ENCODE measurements around the gene MLXIPL. TPM values are rescaled to one million over a fixed set of nuclear protein-coding genes. Genes with fewer than 3 reads are reported as not detected.
A peak's percentile ranks its signal among the peaks of the same experiment; 100 is the strongest.
"Not testable (repeated sequence)": the region's sequence is repeated elsewhere in the genome, so short reads cannot be mapped to it uniquely, and the experiment has no call there.

The MLXIPL gene
- total RNA-seq, 2 donors from 2014 or later, result not detected

DNA sequence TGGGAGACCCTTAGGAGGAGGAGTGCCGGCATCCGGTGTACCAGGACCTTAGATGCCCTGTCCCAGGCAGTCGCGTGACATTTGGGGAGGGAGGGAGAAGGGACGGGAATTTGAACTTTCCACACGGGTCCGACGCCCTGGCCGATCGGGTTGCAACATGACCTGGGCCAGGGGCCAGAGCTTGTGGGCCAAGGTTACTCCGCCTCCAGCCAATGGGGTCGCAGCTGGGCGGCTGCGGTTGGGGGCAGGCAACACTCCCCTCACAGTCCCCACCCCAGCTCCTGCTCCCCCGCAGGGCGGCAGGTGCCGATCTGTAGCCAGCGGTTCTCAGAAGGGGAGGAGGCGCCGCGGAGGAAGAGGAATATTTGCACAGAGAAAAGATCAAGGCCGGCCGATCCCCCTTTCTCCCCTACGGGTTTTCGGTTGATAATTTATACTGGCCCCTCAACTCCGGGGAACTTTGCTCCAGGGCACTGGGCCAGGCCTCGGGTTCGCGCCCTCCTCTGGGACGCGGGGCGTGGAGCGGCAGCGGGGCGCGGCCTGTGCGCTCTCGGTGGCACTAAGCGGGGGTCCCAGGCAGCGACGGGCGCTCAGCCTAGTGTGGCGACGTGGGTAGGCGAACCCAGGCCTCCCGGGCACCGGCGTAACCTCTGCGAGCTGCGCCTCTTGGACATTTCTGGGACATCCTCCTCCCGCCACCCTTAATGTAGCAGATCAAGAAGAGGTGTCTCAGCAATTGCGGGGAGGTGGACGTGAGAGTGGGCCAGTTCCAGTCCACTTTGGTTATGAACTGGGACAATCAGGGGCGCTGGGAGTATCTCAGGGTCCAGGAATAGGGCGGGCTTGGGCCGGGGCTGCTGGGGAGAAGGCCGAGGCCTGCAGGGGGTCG, 1.2 kb downstream of the MLXIPL start:
- Mint-ChIP-seq H3K36me3 (no peaks in the 10 kb centered on the region), H3K27ac (no peak overlapping the region), H3K9me3 (no peaks in the 10 kb centered on the region)
- no peak for DNase-seq (ENCODE audit: low spot score in 2 of 2)
- no peak for ATAC-seq

DNA sequence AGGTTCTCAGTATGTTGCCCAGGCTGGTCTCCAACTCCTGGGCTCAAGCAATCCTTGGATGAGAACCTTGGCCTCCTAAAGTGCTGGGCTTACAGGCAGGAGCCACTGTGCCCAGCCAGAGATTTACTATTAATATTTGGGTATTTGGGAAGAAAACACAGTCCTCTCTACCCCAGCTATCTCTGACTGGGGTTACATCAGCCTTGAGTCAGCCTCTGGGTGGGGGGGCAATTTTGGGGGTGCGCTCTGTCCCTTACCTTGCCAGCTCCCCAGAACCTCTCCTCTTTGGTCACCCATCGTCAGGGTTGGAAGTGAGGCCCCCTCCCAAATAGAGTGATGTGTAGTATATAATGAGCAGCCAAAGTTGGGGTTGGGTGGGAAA, 1.8 kb downstream of the MLXIPL start:
- DNase-seq (ENCODE audit: low spot score in 2 of 2), result no peak
- ATAC-seq, result no peak
- Mint-ChIP-seq H3K27ac (no peak overlapping the region), H3K36me3 (no peaks in the 10 kb centered on the region), H3K9me3 (no peaks in the 10 kb centered on the region)

DNA sequence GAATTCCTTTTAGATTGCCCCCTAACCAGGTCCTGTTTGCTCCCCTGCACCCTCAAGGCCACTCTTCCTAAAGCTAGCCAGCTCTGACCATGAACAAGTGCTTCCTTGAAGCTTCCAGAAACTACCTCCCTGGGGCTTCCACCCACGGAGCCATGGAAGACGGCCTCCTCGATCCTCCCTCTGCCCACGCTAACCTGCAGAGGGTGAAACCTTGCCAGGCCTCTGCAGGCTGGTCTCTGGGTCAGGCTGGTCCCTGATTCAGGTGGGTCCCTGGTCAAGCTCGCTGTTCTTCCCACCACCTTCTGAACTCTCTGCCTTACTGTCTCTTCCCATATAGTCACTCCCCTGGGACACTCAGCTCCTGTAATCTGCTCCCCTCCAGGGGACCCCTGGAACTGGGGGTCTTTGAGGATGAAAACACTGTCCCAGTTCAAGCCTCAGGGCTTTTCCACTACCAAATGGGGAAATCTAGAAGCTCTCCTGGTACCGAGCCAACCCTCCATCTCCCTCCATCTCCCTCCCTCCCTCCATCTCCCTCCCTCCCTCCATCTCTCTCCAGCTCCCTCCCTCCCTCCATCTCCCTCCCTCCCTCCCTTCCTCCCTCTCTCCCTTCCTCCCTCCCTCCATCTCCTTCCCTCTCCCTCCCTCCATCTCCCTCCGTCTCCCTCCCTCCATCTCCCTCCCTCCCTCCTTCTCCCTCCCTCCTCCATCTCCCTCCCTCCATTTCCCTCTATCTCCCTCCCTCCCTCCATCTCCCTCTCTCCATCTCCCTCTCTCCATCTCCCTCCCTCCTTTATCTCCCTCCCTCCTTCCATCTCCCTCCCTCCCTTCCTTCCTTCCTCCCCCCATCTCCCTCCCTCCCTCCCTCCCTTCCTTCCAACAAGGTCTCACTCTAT, 2.9 kb downstream of the MLXIPL start:
- H3K27ac Mint-ChIP-seq, result no peak overlapping the region
- no peak for ATAC-seq

DNA sequence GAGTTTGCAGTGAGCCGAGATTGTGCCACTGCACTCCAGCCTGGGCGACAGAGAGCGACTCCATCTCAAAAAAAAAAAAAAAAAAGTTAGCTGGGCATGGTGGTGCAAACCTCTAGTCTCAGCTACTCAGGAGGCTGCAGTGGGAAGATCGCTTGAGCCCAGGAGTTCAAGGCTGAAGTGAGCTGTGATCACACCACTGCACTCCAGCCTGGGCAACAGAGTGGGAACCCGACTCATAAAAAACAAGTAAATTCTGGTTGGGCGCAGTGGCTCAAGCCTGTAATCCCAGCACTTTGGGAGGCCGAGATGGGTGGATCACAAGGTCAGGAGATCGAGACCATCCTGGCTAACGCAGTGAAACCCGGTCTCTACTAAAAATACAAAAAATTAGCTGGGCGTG, 4.9 kb downstream of the MLXIPL start:
- H3K9me3 Mint-ChIP-seq; H3K36me3 Mint-ChIP-seq; ATAC-seq; DNase-seq (ENCODE audit: low spot score in 2 of 2); H3K27ac Mint-ChIP-seq: not testable (repeated sequence)

More for the DNA sequence above, 2.9 kb downstream of the MLXIPL start:
- Mint-ChIP-seq H3K9me3 (no peaks in the 10 kb centered on the region), H3K36me3 (no peaks in the 10 kb centered on the region)
- DNase-seq (ENCODE audit: low spot score in 2 of 2), result no peak

DNA sequence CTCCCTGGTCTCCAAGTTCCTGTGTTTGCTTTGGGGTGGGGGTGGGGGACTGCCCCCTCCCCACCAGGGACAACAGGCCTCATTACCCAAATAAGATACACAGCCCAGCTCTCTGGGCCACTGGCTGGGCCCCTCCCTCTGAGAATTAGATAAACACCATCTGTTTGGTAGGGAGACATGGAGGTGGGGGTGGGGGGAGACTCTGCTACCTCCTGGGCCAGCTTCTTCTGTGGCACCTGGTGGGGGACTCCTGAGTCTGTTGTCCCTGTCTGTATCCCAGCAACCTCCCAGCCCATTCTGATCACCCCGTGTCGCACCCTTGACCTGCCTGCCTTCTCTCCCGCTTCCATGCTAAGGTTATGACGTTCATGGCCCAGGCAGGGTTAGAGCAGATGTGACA, 5.8 kb downstream of the MLXIPL start:
- H3K36me3 Mint-ChIP-seq, result no peaks in the 10 kb centered on the region
- ATAC-seq (no peak), DNase-seq (ENCODE audit: low spot score in 2 of 2) (no peak)
- H3K27ac Mint-ChIP-seq, result no peak overlapping the region
- H3K9me3 Mint-ChIP-seq, result no peaks in the 10 kb centered on the region

DNA sequence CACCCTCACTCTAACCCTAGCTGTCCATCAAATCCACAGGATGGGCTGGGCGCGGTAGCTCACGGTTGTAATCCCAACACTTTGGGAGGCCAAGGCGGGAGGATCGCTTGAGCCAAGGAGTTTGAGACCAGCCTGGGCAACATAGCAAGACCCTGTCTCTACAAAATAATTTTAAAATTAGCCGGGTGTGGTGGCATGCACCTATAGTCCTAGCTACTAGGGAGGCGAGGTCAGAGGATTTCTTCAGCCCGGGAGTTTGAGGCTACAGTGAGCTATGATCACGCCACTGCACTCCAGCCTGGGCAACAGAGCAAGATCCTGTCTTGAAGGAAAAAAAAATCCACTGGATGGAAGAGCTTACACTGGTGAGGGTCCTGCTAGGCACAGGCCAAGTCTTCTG, 6.8 kb downstream of the MLXIPL start:
- not testable (repeated sequence) for H3K36me3 Mint-ChIP-seq; H3K9me3 Mint-ChIP-seq; H3K27ac Mint-ChIP-seq; ATAC-seq; DNase-seq (ENCODE audit: low spot score in 2 of 2)

DNA sequence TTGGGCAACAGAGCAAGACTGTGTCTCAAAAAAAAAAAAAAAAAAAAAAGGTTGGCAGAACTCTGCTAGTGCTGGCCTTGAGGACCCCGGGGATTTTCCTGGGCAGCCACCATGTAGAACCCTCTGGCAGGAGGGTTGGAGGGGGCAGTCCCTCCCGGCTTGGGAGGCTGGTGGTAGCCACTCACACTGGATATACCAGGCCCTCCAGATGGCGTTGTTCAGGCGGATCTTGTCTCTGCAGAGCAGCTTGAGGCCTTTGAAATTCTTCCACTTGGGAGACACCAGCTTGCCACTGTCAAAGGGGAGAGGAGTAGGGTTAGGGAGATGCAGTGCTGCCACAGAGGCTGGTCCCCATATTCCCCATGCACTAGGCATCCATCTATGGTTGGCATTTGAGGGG, 8.4 kb downstream of the MLXIPL start:
- no peaks in the 10 kb centered on the region for H3K9me3 Mint-ChIP-seq
- ATAC-seq, result no peak
- no peak overlapping the region for H3K27ac Mint-ChIP-seq
- DNase-seq (ENCODE audit: low spot score in 2 of 2), result no peak
- no peaks in the 10 kb centered on the region for H3K36me3 Mint-ChIP-seq

DNA sequence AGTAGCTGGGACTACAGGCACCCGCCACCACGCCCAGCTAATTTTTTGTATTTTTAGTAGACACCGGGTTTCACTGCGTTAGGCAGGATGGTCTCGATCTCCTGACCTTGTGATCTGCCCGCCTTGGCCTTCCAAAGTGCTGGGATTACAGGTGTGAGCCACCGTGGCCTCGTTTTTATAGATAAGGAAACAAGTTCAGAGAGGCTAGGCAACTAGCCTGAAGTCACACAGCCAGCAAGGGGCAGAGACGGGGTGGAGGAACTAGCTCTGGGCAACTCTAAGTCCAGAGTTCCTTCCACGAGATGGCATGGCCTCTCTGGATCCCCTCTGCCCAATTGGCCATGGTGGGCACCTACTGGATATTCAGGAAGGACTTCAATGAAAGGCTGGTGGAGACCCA, 9.4 kb downstream of the MLXIPL start:
- not testable (repeated sequence) for H3K27ac Mint-ChIP-seq

DNA sequence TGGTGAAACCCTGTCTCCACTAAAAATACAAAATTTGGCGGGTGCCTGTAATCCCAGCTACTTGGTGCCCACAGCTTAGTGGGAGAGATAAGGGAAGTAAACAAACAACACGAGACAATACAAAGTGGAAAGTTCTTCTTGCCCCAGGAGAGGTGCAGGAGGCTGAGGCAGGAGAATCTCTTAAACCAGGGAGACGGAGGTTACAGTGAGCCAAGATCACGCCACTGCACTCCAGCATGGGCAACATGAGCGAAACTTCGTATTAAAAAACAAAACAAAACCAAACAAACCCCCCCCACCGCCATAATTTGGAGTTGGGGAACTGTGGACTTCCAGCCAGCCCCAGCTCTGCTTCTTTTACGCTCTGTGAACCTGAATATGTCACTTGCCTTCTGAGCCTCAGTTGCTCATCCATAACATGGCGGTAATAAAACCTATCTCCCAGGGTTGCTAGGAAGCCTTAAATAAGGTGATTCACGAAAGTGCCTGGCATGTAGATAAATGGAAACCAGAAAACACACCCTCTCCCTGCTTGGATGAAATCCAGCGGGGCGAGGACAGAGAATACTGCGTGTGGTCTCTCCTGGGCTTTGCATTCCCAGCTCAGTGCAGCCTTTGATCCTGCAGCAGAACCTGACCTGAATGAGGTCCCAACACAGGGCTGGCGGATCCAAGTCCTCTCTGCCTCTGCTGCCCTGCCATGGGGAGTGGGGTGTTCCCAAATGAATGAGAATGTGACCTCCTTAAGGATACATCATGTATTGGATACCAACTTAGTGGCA, 10.2 kb downstream of the MLXIPL start:
- DNase-seq (ENCODE audit: low spot score in 2 of 2) (no peak), ATAC-seq (no peak)
- no peaks in the 10 kb centered on the region for H3K9me3 Mint-ChIP-seq
- no peak overlapping the region for H3K27ac Mint-ChIP-seq
- no peaks in the 10 kb centered on the region for H3K36me3 Mint-ChIP-seq

More for the DNA sequence above, 9.4 kb downstream of the MLXIPL start:
- not testable (repeated sequence) for H3K9me3 Mint-ChIP-seq; DNase-seq (ENCODE audit: low spot score in 2 of 2); H3K36me3 Mint-ChIP-seq; ATAC-seq

DNA sequence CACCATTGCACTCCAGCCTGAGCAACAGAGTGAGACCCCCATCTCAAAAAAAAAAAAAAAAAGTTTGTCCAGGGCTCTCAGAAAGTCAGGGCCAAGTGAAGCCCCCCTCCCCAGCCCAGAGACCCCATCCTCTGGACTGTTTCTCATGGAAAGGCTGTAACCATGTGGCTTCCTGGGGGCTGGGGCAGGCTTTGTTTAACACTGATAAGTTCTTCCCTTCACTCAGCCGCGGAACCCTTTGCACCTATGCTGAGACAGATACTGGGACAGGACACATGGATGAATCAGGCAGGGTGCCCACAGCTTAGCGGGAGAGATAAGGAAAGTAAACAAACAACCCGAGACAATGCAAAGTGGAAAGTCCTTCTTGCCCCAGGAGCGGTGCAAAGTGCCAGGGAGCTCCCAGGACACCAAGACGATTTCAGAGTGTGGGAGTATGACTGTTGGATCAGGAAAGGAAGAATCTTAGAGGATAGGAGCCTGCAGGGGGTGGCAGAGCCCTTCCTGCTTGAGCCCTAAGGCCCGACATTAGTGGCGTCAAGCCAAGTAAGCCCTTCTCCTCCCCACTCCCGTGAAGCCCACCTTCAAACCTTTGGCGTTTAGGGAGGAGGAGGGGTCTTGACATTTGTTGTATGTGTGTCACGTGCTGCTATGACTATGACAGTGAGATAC, 11.6 kb downstream of the MLXIPL start:
- Mint-ChIP-seq H3K27ac (no peak overlapping the region), H3K9me3 (no peaks in the 10 kb centered on the region), H3K36me3 (no peaks in the 10 kb centered on the region)
- ATAC-seq, result no peak
- no peak for DNase-seq (ENCODE audit: low spot score in 2 of 2)

DNA sequence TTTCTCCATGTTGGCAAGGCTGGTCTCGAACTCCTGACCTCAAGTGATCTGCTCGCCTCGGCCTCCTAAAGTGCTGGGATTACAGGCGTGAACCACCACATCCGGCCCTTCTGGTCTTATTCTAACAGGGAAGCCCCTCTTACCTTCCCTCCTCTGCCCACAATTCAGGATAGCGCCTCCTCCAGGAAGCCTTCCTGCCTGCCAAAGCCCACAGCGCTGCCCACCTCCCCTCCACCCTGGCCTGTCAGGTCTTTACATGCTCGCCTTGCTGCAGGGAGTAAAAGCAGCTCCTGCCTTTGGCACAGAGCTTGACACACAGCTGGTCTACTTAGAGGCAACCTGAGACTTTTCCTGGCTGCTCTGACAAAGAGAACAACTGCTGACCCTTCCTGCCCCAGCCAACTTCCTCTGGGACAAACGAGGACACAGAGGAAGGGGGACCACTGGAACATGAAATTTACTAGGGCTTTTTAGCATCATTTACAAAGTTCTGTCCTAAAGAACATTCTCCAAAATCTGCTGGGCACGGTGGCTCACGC, 13.2 kb downstream of the MLXIPL start:
- no peak overlapping the region for H3K27ac Mint-ChIP-seq
- no peaks in the 10 kb centered on the region for H3K36me3 Mint-ChIP-seq
- no peaks in the 10 kb centered on the region for H3K9me3 Mint-ChIP-seq
- ATAC-seq, result no peak
- DNase-seq (ENCODE audit: low spot score in 2 of 2), result no peak

DNA sequence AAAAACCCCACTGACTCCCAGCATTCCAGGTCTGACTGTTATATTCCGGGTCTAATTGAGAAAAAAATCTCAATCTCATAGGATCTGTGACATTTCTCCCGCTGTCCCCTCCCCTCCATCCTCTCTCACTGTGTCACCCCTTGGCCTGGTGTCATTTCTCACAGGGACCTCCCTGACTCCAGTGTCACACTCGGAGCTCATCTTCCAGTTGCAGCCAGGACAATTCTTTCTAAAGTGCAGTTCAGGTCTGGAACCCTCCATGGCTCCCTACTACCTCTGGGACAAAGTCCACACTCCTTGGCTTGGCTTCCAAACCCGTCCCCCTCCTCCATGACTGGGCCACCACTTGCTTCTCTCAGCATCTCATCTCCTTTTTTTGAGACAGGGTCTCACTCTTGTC, 14.2 kb downstream of the MLXIPL start:
- ATAC-seq (no peak), DNase-seq (ENCODE audit: low spot score in 2 of 2) (no peak)
- H3K27ac Mint-ChIP-seq, result no peak overlapping the region
- H3K9me3 Mint-ChIP-seq, result no peaks in the 10 kb centered on the region
- H3K36me3 Mint-ChIP-seq, result no peaks in the 10 kb centered on the region

DNA sequence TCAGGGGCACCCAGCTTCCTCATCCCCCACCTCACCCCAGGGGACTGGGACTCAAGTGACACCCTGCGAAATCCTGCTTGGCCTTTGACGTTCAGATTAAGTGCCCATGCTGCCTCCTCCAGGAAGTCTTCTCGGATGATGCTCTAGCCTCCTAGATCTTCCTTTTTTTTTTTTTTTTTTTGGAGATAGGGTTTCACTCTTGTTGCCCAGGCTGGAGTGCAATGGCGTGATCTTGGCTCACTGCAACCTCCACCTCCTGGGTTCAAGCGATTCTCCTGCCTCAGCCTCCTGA, 16.7 kb downstream of the MLXIPL start:
- H3K27ac Mint-ChIP-seq; H3K9me3 Mint-ChIP-seq; H3K36me3 Mint-ChIP-seq; DNase-seq (ENCODE audit: low spot score in 2 of 2): not testable (repeated sequence)
- peak in 1 of 2 donors; percentile 19 for ATAC-seq

DNA sequence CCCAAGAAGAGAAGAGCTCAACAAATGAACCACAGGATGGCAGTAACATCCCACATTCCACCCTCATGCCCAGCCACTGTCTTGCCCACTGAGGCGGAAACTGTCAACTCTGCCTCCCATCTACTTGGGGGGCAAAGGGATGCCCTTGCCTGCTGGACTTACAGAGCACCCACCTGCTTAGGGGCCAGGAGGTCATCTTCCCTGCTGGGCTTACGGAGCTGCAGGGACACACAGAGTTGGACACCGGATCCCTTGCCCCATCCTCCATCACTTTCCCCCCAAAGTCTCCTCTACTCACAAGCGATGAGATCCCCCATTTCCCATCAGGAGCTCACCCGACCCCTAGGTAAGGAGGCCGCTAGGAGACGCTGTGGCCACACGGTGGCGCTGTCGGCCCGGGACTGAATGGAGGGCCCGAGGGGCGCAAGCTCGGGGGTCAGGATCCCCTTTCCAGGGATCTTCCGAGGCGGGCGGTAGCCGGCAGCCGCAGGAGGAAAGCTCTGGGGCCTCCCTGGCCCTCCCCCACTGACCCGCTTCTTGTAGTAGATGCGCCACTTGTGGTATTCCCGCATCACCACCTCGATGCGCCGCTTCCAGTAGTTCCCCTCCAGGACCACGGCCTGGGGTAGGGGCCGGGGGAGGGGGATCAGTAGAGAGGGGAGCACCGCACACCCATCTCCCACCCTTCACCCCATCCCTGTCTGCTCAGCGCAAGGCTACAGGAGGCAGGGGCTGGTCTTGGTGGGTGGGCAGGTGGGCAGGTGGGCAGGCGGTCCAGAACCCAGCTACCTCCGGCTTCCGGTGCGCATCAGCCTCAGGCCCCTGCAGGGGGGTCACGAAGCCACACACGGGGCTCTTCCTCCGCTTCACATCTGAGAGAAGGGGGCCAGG, 17.3 kb downstream of the MLXIPL start:
- H3K36me3 Mint-ChIP-seq, result no peaks in the 10 kb centered on the region
- peak; percentile 73 to 88 for ATAC-seq
- H3K27ac Mint-ChIP-seq, result no peak overlapping the region
- H3K9me3 Mint-ChIP-seq, result no peaks in the 10 kb centered on the region
- peak in 1 of 2 donors; percentile 82 for DNase-seq (ENCODE audit: low spot score in 2 of 2)

DNA sequence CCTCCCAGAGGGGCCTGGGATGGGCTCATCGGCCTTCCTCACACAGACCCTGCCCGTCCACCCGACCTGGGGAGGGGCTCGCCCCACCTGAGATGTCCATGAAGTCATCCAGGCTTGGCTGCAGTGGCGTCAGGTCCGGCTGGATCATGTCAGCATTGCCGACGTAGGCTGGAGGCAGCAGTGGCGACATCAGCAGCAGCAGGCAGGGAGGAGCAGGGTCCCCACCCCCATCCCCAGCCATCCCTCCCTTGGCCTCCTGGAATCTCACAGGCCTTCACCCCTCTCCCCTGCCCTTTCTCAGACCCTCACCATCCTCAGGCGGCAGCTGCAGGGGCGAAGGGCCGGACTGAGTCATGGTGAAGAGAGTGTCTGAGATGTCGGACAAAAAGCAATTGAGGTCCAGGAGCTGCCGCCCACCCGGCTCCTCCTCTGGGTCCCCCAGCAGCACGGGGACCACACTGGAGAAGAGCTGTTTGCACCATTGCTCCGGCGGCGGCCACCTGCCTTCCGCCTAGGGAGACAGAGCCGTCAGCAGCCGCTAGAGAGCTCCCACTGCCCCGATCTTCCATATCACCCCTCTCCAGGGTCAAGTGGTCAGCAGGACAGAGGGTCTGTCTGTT, 18.6 kb downstream of the MLXIPL start:
- DNase-seq (ENCODE audit: low spot score in 2 of 2) (no peak), ATAC-seq (no peak)
- Mint-ChIP-seq H3K9me3 (no peaks in the 10 kb centered on the region), H3K36me3 (no peaks in the 10 kb centered on the region), H3K27ac (no peak overlapping the region)
